ENCODE data around the gene PAQR4.

The PAQR4 gene

GRCh38 chr16:2975161-2975795 lies 6.1 kb downstream of the PAQR4 start:
- no peak for DNase-seq (ENCODE audit: low read depth)
- H3K4me3 ChIP-seq (ENCODE audit: low read depth, low read length), result no peak overlapping the region

GRCh38 chr16:2976201-2976600 lies 7.1 kb downstream of the PAQR4 start:
- DNase-seq (ENCODE audit: low read depth), result no peak
- no peak overlapping the region for H3K4me3 ChIP-seq (ENCODE audit: low read depth, low read length)

- no peak overlapping the region for H3K4me3 ChIP-seq (ENCODE audit: low read depth, low read length)
Measured at GRCh38 chr16:2976673-2977072, 7.5 kb downstream of the PAQR4 start.

GRCh38 chr16:2977440-2977839 lies 8.3 kb downstream of the PAQR4 start:
- DNase-seq (ENCODE audit: low read depth), result no peak
- no peak overlapping the region for H3K4me3 ChIP-seq (ENCODE audit: low read depth, low read length)

More at GRCh38 chr16:2976673-2977072, 7.5 kb downstream of the PAQR4 start:
- DNase-seq (ENCODE audit: low read depth), result no peak

GRCh38 chr16:2979669-2980226 lies 10.6 kb downstream of the PAQR4 start:
- peak overlapping the region; percentile 74 for H3K4me3 ChIP-seq (ENCODE audit: low read depth, low read length)

GRCh38 chr16:2980227-2981176 lies 11.4 kb downstream of the PAQR4 start, which contains the start of gene PKMYT1:
TSS of gene PKMYT1 (minus strand) at chr16:2980446. CDS start at chr16:2979657, 789 bp downstream.
- peak; percentile 33 for DNase-seq (ENCODE audit: low read depth)
- peak within 1 kb of the TSS; percentile 74 for H3K4me3 ChIP-seq (ENCODE audit: low read depth, low read length)

More at GRCh38 chr16:2979669-2980226, 10.6 kb downstream of the PAQR4 start:
- no peak for DNase-seq (ENCODE audit: low read depth)

GRCh38 chr16:2981177-2981898 lies 12.2 kb downstream of the PAQR4 start:
- H3K4me3 ChIP-seq (ENCODE audit: low read depth, low read length), result peak overlapping the region; percentile 74
- DNase-seq (ENCODE audit: low read depth), result no peak

- DNase-seq (ENCODE audit: low read depth), result no peak
- no peak overlapping the region for H3K4me3 ChIP-seq (ENCODE audit: low read depth, low read length)
Measured at GRCh38 chr16:2981899-2982250, 12.7 kb downstream of the PAQR4 start.

- H3K4me3 ChIP-seq (ENCODE audit: low read depth, low read length), result no peak overlapping the region
Measured at GRCh38 chr16:2982402-2982801, 13.3 kb downstream of the PAQR4 start.

GRCh38 chr16:2983706-2984136 lies 14.6 kb downstream of the PAQR4 start:
- peak overlapping the region; percentile 20 for H3K4me3 ChIP-seq (ENCODE audit: low read depth, low read length)
- no peak for DNase-seq (ENCODE audit: low read depth)

More at GRCh38 chr16:2982402-2982801, 13.3 kb downstream of the PAQR4 start:
- DNase-seq (ENCODE audit: low read depth), result no peak

- no peak overlapping the region for H3K4me3 ChIP-seq (ENCODE audit: low read depth, low read length)
- no peak for DNase-seq (ENCODE audit: low read depth)
Measured at GRCh38 chr16:2985462-2985861, 16.3 kb downstream of the PAQR4 start.

GRCh38 chr16:2985893-2986355 lies 16.8 kb downstream of the PAQR4 start:
- no peak overlapping the region for H3K4me3 ChIP-seq (ENCODE audit: low read depth, low read length)
- DNase-seq (ENCODE audit: low read depth), result no peak

GRCh38 chr16:2986623-2987188 lies 17.6 kb downstream of the PAQR4 start:
- no peak overlapping the region for H3K4me3 ChIP-seq (ENCODE audit: low read depth, low read length)

GRCh38 chr16:2987286-2987685 lies 18.1 kb downstream of the PAQR4 start:
- no peak overlapping the region for H3K4me3 ChIP-seq (ENCODE audit: low read depth, low read length)
- DNase-seq (ENCODE audit: low read depth), result no peak

More at GRCh38 chr16:2986623-2987188, 17.6 kb downstream of the PAQR4 start:
- no peak for DNase-seq (ENCODE audit: low read depth)

GRCh38 chr16:2987833-2988232 lies 18.7 kb downstream of the PAQR4 start:
- no peak overlapping the region for H3K4me3 ChIP-seq (ENCODE audit: low read depth, low read length)
- no peak for DNase-seq (ENCODE audit: low read depth)

- H3K4me3 ChIP-seq (ENCODE audit: low read depth, low read length), result no peak overlapping the region
- no peak for DNase-seq (ENCODE audit: low read depth)
Measured at GRCh38 chr16:2988590-2989099, 19.5 kb downstream of the PAQR4 start.

- no peak for DNase-seq (ENCODE audit: low read depth)
- H3K4me3 ChIP-seq (ENCODE audit: low read depth, low read length), result no peak overlapping the region
Measured at GRCh38 chr16:2990891-2991290, 21.7 kb downstream of the PAQR4 start.

- DNase-seq (ENCODE audit: low read depth), result no peak
- no peak overlapping the region for H3K4me3 ChIP-seq (ENCODE audit: low read depth, low read length)
Measured at GRCh38 chr16:2991566-2992261, 22.6 kb downstream of the PAQR4 start.
